Activated CD8-positive, alpha-beta memory T cell treated with anti-CD3 and anti-CD28 coated beads, Interleukin-2, amount 10 ng/mL, durations not matched to agents 7 days and 5 days (primary cell): ENCODE data around the gene DENND5B. TPM values are rescaled to one million over a fixed set of nuclear protein-coding genes. Genes with fewer than 3 reads are reported as not detected.
"Not testable (repeated sequence)": the region's sequence is repeated elsewhere in the genome, so short reads cannot be mapped to it uniquely, and the experiment has no call there.

Source experiments
- ATAC-seq: fragments of 150-1000 bp; cut with Tn5 transposase; one replicate; pipeline ENCODE4 v1.10.0; 2021; ENCODE audit warnings: moderate library complexity
- CTCF ChIA-PET: fragments of 350-600 bp; sonication (Branson Sonifier 250); formaldehyde crosslinking; loops from one replicate; lab custom pipeline; 2021; ENCODE audit warnings: antibody characterized with exemption; lab: Charles Lee
- DNase-seq: peaks from one replicate; pipeline ENCODE4 v3.0.0-alpha.2; 2020
- H3K27ac Mint-ChIP-seq: one replicate; pipeline ENCODE4 v1.8.0; 2021; ENCODE audit warnings: mild to moderate bottlenecking, mixed read lengths
- H3K27me3 Mint-ChIP-seq: one replicate; pipeline ENCODE4 v1.8.0; 2021; ENCODE audit warnings: mixed read lengths
- H3K36me3 Mint-ChIP-seq: one replicate; pipeline ENCODE4 v1.8.0; 2021; ENCODE audit warnings: mild to moderate bottlenecking, mixed read lengths
- H3K4me1 Mint-ChIP-seq: one replicate; pipeline ENCODE4 v1.8.0; 2021; ENCODE audit warnings: mixed read lengths
- H3K4me3 Mint-ChIP-seq: one replicate; pipeline ENCODE4 v1.8.0; 2021; ENCODE audit warnings: mild to moderate bottlenecking, moderate library complexity, mixed read lengths
- H3K9me3 Mint-ChIP-seq: one replicate; pipeline ENCODE4 v1.8.0; 2022; ENCODE audit warnings: low read depth, mixed read lengths
- total RNA-seq, 2 experiments: library from RNA; stranded (reverse); gene quantifications; one replicate each; pipeline ENCODE4 v1.2.3, GENCODE V29; 2021

The DENND5B gene
- total RNA-seq, 2 experiments from 2014 or later, result 0.06 to 0.26 TPM

GRCh38 chr12:31504625-31505222 is 86.2 kb downstream of the DENND5B start:
- no peak for ATAC-seq
- H3K9me3 Mint-ChIP-seq, result no peaks in the 10 kb centered on the region
- CTCF ChIA-PET, result no interaction called here
- DNase-seq, result no peak
- H3K4me1 Mint-ChIP-seq, result no peaks in the 10 kb centered on the region
- no peak overlapping the region for H3K27ac Mint-ChIP-seq
- H3K4me3 Mint-ChIP-seq, result no peak overlapping the region
- peaks cover 2% of the 10 kb centered on the region for H3K27me3 Mint-ChIP-seq
- no peaks in the 10 kb centered on the region for H3K36me3 Mint-ChIP-seq

GRCh38 chr12:31501014-31501413 is 89.9 kb downstream of the DENND5B start:
- H3K9me3 Mint-ChIP-seq, H3K27me3 Mint-ChIP-seq, H3K4me1 Mint-ChIP-seq: not testable (repeated sequence)

GRCh38 chr12:31499567-31499966 is 91.4 kb downstream of the DENND5B start:
- no peak for ATAC-seq
- Mint-ChIP-seq H3K27me3 (peaks cover 7% of the 10 kb centered on the region), H3K27ac (no peak overlapping the region), H3K9me3 (no peaks in the 10 kb centered on the region), H3K36me3 (no peaks in the 10 kb centered on the region), H3K4me3 (no peak overlapping the region), H3K4me1 (no peaks in the 10 kb centered on the region)
- DNase-seq, result no peak
- CTCF ChIA-PET, result no interaction called here

More at GRCh38 chr12:31501014-31501413, 89.9 kb downstream of the DENND5B start:
- H3K27ac Mint-ChIP-seq, ATAC-seq, DNase-seq, CTCF ChIA-PET, H3K4me3 Mint-ChIP-seq, H3K36me3 Mint-ChIP-seq: not testable (repeated sequence)

GRCh38 chr12:31498424-31498823 is 92.5 kb downstream of the DENND5B start:
- H3K36me3 Mint-ChIP-seq, result no peaks in the 10 kb centered on the region
- CTCF ChIA-PET, result no interaction called here

GRCh38 chr12:31496257-31496656 is 94.7 kb downstream of the DENND5B start:
- Mint-ChIP-seq H3K27ac (no peak overlapping the region), H3K27me3 (peaks cover 12% of the 10 kb centered on the region), H3K4me1 (no peaks in the 10 kb centered on the region), H3K9me3 (no peaks in the 10 kb centered on the region), H3K36me3 (no peaks in the 10 kb centered on the region), H3K4me3 (no peak overlapping the region)
- ATAC-seq (no peak), DNase-seq (no peak)
- CTCF ChIA-PET, result no interaction called here

More at GRCh38 chr12:31498424-31498823, 92.5 kb downstream of the DENND5B start:
- DNase-seq, result no peak
- no peak for ATAC-seq
- no peaks in the 10 kb centered on the region for H3K9me3 Mint-ChIP-seq
- H3K27me3 Mint-ChIP-seq, result peaks cover 7% of the 10 kb centered on the region
- no peak overlapping the region for H3K27ac Mint-ChIP-seq
- H3K4me3 Mint-ChIP-seq, result no peak overlapping the region
- H3K4me1 Mint-ChIP-seq, result no peaks in the 10 kb centered on the region

- Mint-ChIP-seq H3K4me3 (no peak overlapping the region), H3K4me1 (no peaks in the 10 kb centered on the region)
Observed at GRCh38 chr12:31494455-31494854, 96.5 kb downstream of the DENND5B start.

GRCh38 chr12:31492599-31493196 is 98.2 kb downstream of the DENND5B start:
- ATAC-seq (no peak), DNase-seq (no peak)
- H3K4me3 Mint-ChIP-seq, result no peak overlapping the region
- no peaks in the 10 kb centered on the region for H3K4me1 Mint-ChIP-seq
- H3K27me3 Mint-ChIP-seq, result peaks cover 9% of the 10 kb centered on the region
- no peak overlapping the region for H3K27ac Mint-ChIP-seq
- no peaks in the 10 kb centered on the region for H3K36me3 Mint-ChIP-seq
- no peaks in the 10 kb centered on the region for H3K9me3 Mint-ChIP-seq
- CTCF ChIA-PET, result no interaction called here

More at GRCh38 chr12:31494455-31494854, 96.5 kb downstream of the DENND5B start:
- ATAC-seq (no peak), DNase-seq (no peak)
- Mint-ChIP-seq H3K27ac (no peak overlapping the region), H3K36me3 (no peaks in the 10 kb centered on the region), H3K27me3 (peaks cover 15% of the 10 kb centered on the region), H3K9me3 (no peaks in the 10 kb centered on the region)
- CTCF ChIA-PET, result no interaction called here

- no peak overlapping the region for H3K4me3 Mint-ChIP-seq
Observed at GRCh38 chr12:31491841-31492598, 98.9 kb downstream of the DENND5B start.

GRCh38 chr12:31491241-31491794 is 99.6 kb downstream of the DENND5B start:
- Mint-ChIP-seq H3K4me3 (no peak overlapping the region), H3K27me3 (peaks cover 9% of the 10 kb centered on the region), H3K36me3 (no peaks in the 10 kb centered on the region), H3K4me1 (no peaks in the 10 kb centered on the region), H3K9me3 (no peaks in the 10 kb centered on the region), H3K27ac (no peak overlapping the region)
- ATAC-seq (no peak), DNase-seq (no peak)
- CTCF ChIA-PET, result no interaction called here

More at GRCh38 chr12:31491841-31492598, 98.9 kb downstream of the DENND5B start:
- peaks cover 9% of the 10 kb centered on the region for H3K27me3 Mint-ChIP-seq
- H3K27ac Mint-ChIP-seq, result no peak overlapping the region
- CTCF ChIA-PET, result no interaction called here
- no peaks in the 10 kb centered on the region for H3K36me3 Mint-ChIP-seq
- no peak for DNase-seq
- no peaks in the 10 kb centered on the region for H3K4me1 Mint-ChIP-seq
- H3K9me3 Mint-ChIP-seq, result no peaks in the 10 kb centered on the region
- ATAC-seq, result no peak

GRCh38 chr12:31488737-31489338 is 102.1 kb downstream of the DENND5B start:
- Mint-ChIP-seq H3K36me3 (no peaks in the 10 kb centered on the region), H3K27me3 (peaks cover 12% of the 10 kb centered on the region), H3K9me3 (no peaks in the 10 kb centered on the region), H3K27ac (no peak overlapping the region), H3K4me3 (no peak overlapping the region), H3K4me1 (no peaks in the 10 kb centered on the region)
- no peak for DNase-seq
- CTCF ChIA-PET, result no interaction called here
- ATAC-seq, result no peak

- H3K27me3 Mint-ChIP-seq, result peaks cover 16% of the 10 kb centered on the region
- H3K4me1 Mint-ChIP-seq, result no peaks in the 10 kb centered on the region
- H3K4me3 Mint-ChIP-seq, result no peak overlapping the region
- CTCF ChIA-PET, result no interaction called here
- H3K27ac Mint-ChIP-seq, result no peak overlapping the region
- no peak for ATAC-seq
- H3K36me3 Mint-ChIP-seq, result no peaks in the 10 kb centered on the region
- DNase-seq, result no peak
- H3K9me3 Mint-ChIP-seq, result no peaks in the 10 kb centered on the region
Observed at GRCh38 chr12:31485571-31485970, 105.4 kb downstream of the DENND5B start.

GRCh38 chr12:31482816-31483215 is 108.1 kb downstream of the DENND5B start:
- Mint-ChIP-seq H3K4me3 (no peak overlapping the region), H3K9me3 (no peaks in the 10 kb centered on the region)
- CTCF ChIA-PET, result no interaction called here

GRCh38 chr12:31481415-31481814 is 109.5 kb downstream of the DENND5B start:
- Mint-ChIP-seq H3K36me3 (no peaks in the 10 kb centered on the region), H3K9me3 (no peaks in the 10 kb centered on the region), H3K27ac (no peak overlapping the region), H3K4me3 (no peak overlapping the region), H3K4me1 (peaks cover 5% of the 10 kb centered on the region), H3K27me3 (peaks cover 11% of the 10 kb centered on the region)
- ATAC-seq, result no peak
- CTCF ChIA-PET, result no interaction called here
- no peak for DNase-seq

More at GRCh38 chr12:31482816-31483215, 108.1 kb downstream of the DENND5B start:
- ATAC-seq, result no peak
- Mint-ChIP-seq H3K27me3 (peaks cover 11% of the 10 kb centered on the region), H3K36me3 (no peaks in the 10 kb centered on the region), H3K4me1 (no peaks in the 10 kb centered on the region), H3K27ac (no peak overlapping the region)
- DNase-seq, result no peak
